HL-60 (cell line): Measurements from ENCODE around the gene COLQ.

Source experiments
- CTCF ChIP-seq: IDR thresholded peaks from one replicate; pipeline ENCODE4 v1.5.1; 2011; ENCODE audit warnings: low read length, control low read depth, inconsistent platforms; ENCODE audit not compliant: insufficient read depth
- GABPA ChIP-seq: IDR thresholded peaks from 2 replicates; pipeline ENCODE4 v1.6.1; 2012; ENCODE audit warnings: low read depth
- POLR2AphosphoS5 ChIP-seq: IDR thresholded peaks from 2 replicates; pipeline ENCODE4 v1.6.1; 2012; ENCODE audit warnings: low read depth
- SPI1 ChIP-seq: IDR thresholded peaks from 2 replicates; pipeline ENCODE4 v1.6.1; 2012; ENCODE audit warnings: low read depth, mild to moderate bottlenecking, borderline replicate concordance

GRCh38 chr3:15403495-15403894 is 118.0 kb downstream of the COLQ start:
- TF ChIP-seq CTCF (no peak), SPI1 (no peak), POLR2AphosphoS5 (no peak), GABPA (no peak)
